Stimulated activated CD4-positive, alpha-beta T cell treated with anti-CD3 and anti-CD28 coated beads, TNF-alpha, amount 100 ng/mL, for 4 hours (primary cell): ENCODE results near the gene TRAPPC2L.
"Not testable (repeated sequence)": the region's sequence is repeated elsewhere in the genome, so short reads cannot be mapped to it uniquely, and the experiment has no call there.

Experiments
- DNase-seq, 3 experiments: peaks; one replicate each; pipeline ENCODE4 v3.0.0-alpha.2; 2020; ENCODE audit warnings: low read depth in 3 of 3

The TRAPPC2L gene

GRCh38 chr16:88818575-88818874, 38.4 kb upstream of the TRAPPC2L start:
- no peak for DNase-seq

- DNase-seq: no peak
Measured at GRCh38 chr16:88819126-88819525, 37.8 kb upstream of the TRAPPC2L start.

GRCh38 chr16:88820385-88821025, 36.4 kb upstream of the TRAPPC2L start:
- DNase-seq: no peak

GRCh38 chr16:88821168-88821850, 35.6 kb upstream of the TRAPPC2L start:
- DNase-seq: no peak

GRCh38 chr16:88822281-88823040, 34.5 kb upstream of the TRAPPC2L start:
- DNase-seq: no peak

- DNase-seq: not testable (repeated sequence)
Measured at GRCh38 chr16:88823646-88824045, 33.3 kb upstream of the TRAPPC2L start.

GRCh38 chr16:88824256-88825077, 32.5 kb upstream of the TRAPPC2L start:
- no peak for DNase-seq

- no peak for DNase-seq
Measured at GRCh38 chr16:88825146-88825545, 31.8 kb upstream of the TRAPPC2L start.

GRCh38 chr16:88826070-88826840, 30.7 kb upstream of the TRAPPC2L start:
- no peak for DNase-seq

GRCh38 chr16:88827727-88828126, 29.2 kb upstream of the TRAPPC2L start:
- DNase-seq: no peak

- no peak for DNase-seq
Measured at GRCh38 chr16:88828711-88829110, 28.2 kb upstream of the TRAPPC2L start.

- DNase-seq: no peak
Measured at GRCh38 chr16:88830258-88830657, 26.7 kb upstream of the TRAPPC2L start.

GRCh38 chr16:88830783-88831182, 26.1 kb upstream of the TRAPPC2L start:
- no peak for DNase-seq

- no peak for DNase-seq
Measured at GRCh38 chr16:88831838-88832237, 25.1 kb upstream of the TRAPPC2L start.

GRCh38 chr16:88833086-88833485, 23.8 kb upstream of the TRAPPC2L start:
- no peak for DNase-seq

- DNase-seq: no peak
Measured at GRCh38 chr16:88834670-88835069, 22.3 kb upstream of the TRAPPC2L start.

GRCh38 chr16:88835383-88835782, 21.5 kb upstream of the TRAPPC2L start:
- DNase-seq: no peak

- DNase-seq: no peak
Measured at GRCh38 chr16:88835818-88836217, 21.1 kb upstream of the TRAPPC2L start.

GRCh38 chr16:88836791-88837190, 20.1 kb upstream of the TRAPPC2L start:
- DNase-seq: no peak

- DNase-seq: no peak
Measured at GRCh38 chr16:88837806-88838205, 19.1 kb upstream of the TRAPPC2L start.

GRCh38 chr16:88838566-88838965, 18.4 kb upstream of the TRAPPC2L start:
- no peak for DNase-seq
